ENCODE measurements around the gene SMCO2.

DNA sequence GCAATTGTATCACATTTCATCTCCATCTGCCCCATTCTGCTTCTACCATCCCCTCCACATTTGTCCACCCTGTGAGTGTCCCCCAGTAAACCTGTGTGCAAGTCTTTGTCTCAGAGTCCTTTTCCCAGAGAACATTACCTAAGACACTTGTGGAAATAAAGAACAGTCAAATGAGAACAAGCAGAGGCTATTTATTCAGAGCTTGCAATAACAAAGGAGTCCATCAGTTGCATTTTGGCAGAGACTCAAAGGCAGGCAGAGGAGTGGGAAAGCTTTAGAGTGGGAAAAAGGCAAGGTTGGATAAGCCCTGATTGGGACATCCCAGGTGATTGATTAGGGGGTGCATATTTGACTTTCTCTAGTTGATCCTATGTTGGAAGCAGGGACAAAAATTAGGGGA lies 59.2 kb downstream of the SMCO2 start:
- TF ChIP-seq, protein P1, sequence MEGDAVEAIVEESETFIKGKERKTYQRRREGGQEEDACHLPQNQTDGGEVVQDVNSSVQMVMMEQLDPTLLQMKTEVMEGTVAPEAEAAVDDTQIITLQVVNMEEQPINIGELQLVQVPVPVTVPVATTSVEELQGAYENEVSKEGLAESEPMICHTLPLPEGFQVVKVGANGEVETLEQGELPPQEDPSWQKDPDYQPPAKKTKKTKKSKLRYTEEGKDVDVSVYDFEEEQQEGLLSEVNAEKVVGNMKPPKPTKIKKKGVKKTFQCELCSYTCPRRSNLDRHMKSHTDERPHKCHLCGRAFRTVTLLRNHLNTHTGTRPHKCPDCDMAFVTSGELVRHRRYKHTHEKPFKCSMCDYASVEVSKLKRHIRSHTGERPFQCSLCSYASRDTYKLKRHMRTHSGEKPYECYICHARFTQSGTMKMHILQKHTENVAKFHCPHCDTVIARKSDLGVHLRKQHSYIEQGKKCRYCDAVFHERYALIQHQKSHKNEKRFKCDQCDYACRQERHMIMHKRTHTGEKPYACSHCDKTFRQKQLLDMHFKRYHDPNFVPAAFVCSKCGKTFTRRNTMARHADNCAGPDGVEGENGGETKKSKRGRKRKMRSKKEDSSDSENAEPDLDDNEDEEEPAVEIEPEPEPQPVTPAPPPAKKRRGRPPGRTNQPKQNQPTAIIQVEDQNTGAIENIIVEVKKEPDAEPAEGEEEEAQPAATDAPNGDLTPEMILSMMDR (IDR thresholded peaks at IDR 0.05) = no peak
- TF ChIP-seq EP300 (IDR thresholded peaks at IDR 0.05) (no peak), POLR2A (IDR thresholded peaks at IDR 0.05) (no peak)
